ENCODE data around the gene RIC3.

GRCh38 chr11:8105133-8105532 lies 63.7 kb downstream of the RIC3 start:
- TF ChIP-seq CTCF (IDR thresholded peaks at IDR 0.05; ENCODE audit: low read length) (no peak), EZH2 (IDR thresholded peaks at IDR 0.05; ENCODE audit: borderline replicate concordance, low read length) (no peak)

Measured in OCI-LY1 (cell line).